Nephron progenitor cell (in vitro differentiated cells): ENCODE data around the gene CRABP1.

ENCODE experiments used
- DNase-seq: peaks from one replicate; pipeline ENCODE4 v3.0.0; 2021
- H3K27ac Mint-ChIP-seq: 2 replicates; pipeline ENCODE4 v1.8.0; 2021; ENCODE audit warnings: mild to moderate bottlenecking, moderate library complexity, mixed read lengths
- H3K27me3 Mint-ChIP-seq: 2 replicates; pipeline ENCODE4 v1.8.0; 2021; ENCODE audit warnings: mild to moderate bottlenecking, low read depth, mixed read lengths; ENCODE audit not compliant: poor library complexity
- H3K36me3 Mint-ChIP-seq: 2 replicates; pipeline ENCODE4 v1.8.0; 2021; ENCODE audit warnings: low read depth, mixed read lengths
- H3K4me1 Mint-ChIP-seq: 2 replicates; pipeline ENCODE4 v1.8.0; 2021; ENCODE audit warnings: mixed read lengths
- H3K4me3 Mint-ChIP-seq: 2 replicates; pipeline ENCODE4 v1.8.0; 2021; ENCODE audit warnings: mild to moderate bottlenecking, moderate library complexity, mixed read lengths
- H3K9me3 Mint-ChIP-seq: 2 replicates; pipeline ENCODE4 v1.8.0; 2021; ENCODE audit warnings: mild to moderate bottlenecking, moderate library complexity, mixed read lengths
- TF ChIP-seq, protein P1 (sequence below): fragments of 200-600 bp; sonication (generic); IDR thresholded peaks from 2 replicates; pipeline ENCODE4 v1.5.0; 2021; ENCODE audit warnings: antibody characterized with exemption

Gene CRABP1

DNA sequence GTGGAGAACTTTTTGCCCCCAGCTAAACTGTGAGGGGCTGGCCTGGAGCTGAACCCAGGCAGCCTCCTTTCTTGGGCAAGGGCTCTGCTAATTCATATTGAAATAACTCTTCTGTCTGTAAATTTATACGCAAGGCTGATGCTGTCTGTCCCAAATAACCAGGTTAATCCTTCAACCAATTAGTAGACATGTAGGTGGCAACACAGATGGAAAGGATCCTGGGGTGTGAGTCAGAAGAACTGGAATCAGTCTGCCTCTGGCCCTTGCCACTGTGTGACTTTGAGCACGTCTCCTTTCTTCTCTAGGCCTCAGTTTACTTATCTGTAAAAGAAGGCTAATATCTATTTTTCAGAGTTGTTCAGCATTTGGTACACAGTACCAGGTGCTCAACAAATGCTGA is 49.6 kb downstream of the CRABP1 start:
- H3K36me3 Mint-ChIP-seq, result no peaks in the 10 kb centered on the region
- DNase-seq, result no peak
- H3K27me3 Mint-ChIP-seq, result peaks cover 46% of the 10 kb centered on the region
- no peaks in the 10 kb centered on the region for H3K9me3 Mint-ChIP-seq
- TF ChIP-seq, protein P1, sequence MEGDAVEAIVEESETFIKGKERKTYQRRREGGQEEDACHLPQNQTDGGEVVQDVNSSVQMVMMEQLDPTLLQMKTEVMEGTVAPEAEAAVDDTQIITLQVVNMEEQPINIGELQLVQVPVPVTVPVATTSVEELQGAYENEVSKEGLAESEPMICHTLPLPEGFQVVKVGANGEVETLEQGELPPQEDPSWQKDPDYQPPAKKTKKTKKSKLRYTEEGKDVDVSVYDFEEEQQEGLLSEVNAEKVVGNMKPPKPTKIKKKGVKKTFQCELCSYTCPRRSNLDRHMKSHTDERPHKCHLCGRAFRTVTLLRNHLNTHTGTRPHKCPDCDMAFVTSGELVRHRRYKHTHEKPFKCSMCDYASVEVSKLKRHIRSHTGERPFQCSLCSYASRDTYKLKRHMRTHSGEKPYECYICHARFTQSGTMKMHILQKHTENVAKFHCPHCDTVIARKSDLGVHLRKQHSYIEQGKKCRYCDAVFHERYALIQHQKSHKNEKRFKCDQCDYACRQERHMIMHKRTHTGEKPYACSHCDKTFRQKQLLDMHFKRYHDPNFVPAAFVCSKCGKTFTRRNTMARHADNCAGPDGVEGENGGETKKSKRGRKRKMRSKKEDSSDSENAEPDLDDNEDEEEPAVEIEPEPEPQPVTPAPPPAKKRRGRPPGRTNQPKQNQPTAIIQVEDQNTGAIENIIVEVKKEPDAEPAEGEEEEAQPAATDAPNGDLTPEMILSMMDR, result no peak
- no peak overlapping the region for H3K27ac Mint-ChIP-seq
- H3K4me3 Mint-ChIP-seq, result no peak overlapping the region
- H3K4me1 Mint-ChIP-seq, result peaks cover 16% of the 10 kb centered on the region

DNA sequence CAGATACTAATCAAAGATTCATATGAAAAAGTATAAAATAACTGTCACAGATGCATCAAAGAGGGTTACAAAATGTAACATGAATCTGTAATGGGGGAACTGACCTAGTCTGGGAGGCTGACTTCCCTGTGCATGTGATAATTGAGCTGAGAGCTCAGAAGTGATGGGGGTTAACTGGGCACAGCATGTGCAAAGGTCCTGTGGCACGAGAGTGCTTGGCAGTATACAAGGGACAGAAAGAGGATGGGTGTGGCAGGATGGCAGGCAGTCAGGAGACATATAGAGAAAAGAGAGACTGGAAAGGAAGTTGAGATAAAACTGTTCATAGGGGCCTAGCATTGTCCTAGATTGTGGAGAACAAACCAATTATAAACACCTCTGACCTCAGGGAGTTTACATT is 50.1 kb downstream of the CRABP1 start:
- peaks cover 47% of the 10 kb centered on the region for H3K27me3 Mint-ChIP-seq
- no peak for DNase-seq
- H3K36me3 Mint-ChIP-seq, result no peaks in the 10 kb centered on the region
- no peak overlapping the region for H3K4me3 Mint-ChIP-seq
- no peaks in the 10 kb centered on the region for H3K9me3 Mint-ChIP-seq
- H3K27ac Mint-ChIP-seq, result no peak overlapping the region
- H3K4me1 Mint-ChIP-seq, result peaks cover 21% of the 10 kb centered on the region
- TF ChIP-seq, protein P1, result no peak

DNA sequence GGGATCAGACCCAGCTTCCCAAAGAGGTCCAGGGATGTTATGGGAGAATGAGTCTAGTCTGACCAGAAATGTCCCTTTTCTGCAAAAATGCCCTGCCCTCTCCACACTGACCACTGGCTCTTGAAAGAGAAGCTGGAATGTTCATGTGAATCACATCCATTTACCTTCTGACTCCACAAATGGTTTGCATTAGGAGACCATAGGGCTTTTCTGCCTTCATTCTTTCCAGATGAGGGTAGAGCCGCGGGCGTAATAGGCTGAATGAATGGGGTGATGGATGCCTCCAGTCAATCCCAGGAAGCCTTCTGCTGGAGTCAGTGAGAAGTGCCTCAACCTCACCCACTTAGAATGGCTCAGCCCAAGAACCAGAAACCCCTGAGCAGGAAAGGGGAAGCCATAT is 50.7 kb downstream of the CRABP1 start:
- peaks cover 26% of the 10 kb centered on the region for H3K4me1 Mint-ChIP-seq
- DNase-seq, result no peak
- TF ChIP-seq, protein P1, result no peak
- no peak overlapping the region for H3K27ac Mint-ChIP-seq
- H3K27me3 Mint-ChIP-seq, result peaks cover 46% of the 10 kb centered on the region
- no peaks in the 10 kb centered on the region for H3K9me3 Mint-ChIP-seq
- H3K4me3 Mint-ChIP-seq, result no peak overlapping the region
- H3K36me3 Mint-ChIP-seq, result no peaks in the 10 kb centered on the region

DNA sequence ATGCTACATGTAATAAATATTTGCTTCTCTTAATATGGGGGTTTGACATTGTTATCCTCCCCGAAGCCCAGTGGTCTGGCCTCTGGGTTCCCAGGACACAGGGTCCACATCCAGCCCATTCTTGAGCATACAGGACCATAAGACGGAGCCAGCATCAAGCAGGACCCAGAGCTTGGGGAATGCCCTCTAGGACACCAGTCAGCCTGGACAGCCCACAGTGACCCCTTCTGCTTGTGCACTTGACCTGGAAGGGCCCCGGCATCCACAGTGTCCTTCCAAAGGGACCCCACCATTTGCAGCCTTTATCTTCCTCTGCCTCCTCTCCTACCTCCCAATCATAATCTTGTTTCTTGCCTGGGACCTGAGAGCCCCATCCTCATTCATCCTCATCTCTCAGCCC is 51.6 kb downstream of the CRABP1 start:
- Mint-ChIP-seq H3K27me3 (peaks cover 39% of the 10 kb centered on the region), H3K4me3 (no peak overlapping the region), H3K36me3 (no peaks in the 10 kb centered on the region), H3K9me3 (no peaks in the 10 kb centered on the region), H3K27ac (no peak overlapping the region), H3K4me1 (peaks cover 26% of the 10 kb centered on the region)
- no peak for DNase-seq
- TF ChIP-seq, protein P1, result no peak

DNA sequence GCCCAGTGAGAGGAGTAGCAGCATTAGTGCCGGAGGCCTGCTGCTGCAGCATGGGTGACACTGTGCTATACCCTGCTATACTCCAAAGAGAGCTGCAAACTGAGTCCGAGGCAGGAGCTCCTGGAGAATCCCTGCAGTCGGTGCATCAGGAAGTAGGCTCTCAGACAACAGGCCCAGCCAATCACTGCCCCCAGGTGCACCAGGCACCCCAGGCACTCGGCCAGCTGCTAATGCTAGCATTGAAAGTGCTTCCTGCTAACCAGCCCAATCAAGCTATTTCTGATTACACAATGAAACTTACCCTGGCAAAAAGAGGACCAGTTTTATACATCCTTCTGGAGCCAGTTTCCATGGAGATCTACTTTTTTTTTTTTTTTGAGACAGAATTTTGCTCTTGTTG is 52.3 kb downstream of the CRABP1 start:
- TF ChIP-seq, protein P1, result no peak
- H3K4me3 Mint-ChIP-seq, result no peak overlapping the region
- H3K4me1 Mint-ChIP-seq, result peaks cover 26% of the 10 kb centered on the region
- no peaks in the 10 kb centered on the region for H3K9me3 Mint-ChIP-seq
- H3K27ac Mint-ChIP-seq, result no peak overlapping the region
- DNase-seq, result no peak
- no peaks in the 10 kb centered on the region for H3K36me3 Mint-ChIP-seq
- peaks cover 38% of the 10 kb centered on the region for H3K27me3 Mint-ChIP-seq

DNA sequence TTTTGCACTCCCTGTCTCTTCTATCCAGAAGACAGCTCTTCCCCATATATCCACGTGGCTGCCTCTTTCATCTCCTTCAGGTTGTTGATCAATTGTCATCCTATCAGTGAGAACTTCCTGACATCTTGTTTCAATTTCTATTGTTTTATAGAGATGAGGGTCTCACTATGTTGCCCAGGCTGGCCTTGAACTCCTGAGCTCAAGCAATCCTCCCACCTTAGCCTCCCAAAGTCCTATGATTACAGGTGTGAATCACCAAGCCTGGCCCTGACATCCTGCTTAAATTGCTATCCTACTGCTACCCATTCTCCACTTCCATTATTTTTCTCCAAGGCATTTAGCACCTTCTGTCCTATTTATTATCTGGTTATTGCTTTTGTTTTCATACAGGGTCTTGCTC is 53.0 kb downstream of the CRABP1 start:
- TF ChIP-seq, protein P1, result no peak
- Mint-ChIP-seq H3K27me3 (peaks cover 35% of the 10 kb centered on the region), H3K4me1 (peaks cover 26% of the 10 kb centered on the region), H3K27ac (no peak overlapping the region), H3K9me3 (no peaks in the 10 kb centered on the region), H3K4me3 (no peak overlapping the region), H3K36me3 (no peaks in the 10 kb centered on the region)
- DNase-seq, result no peak
